Measurements from ENCODE around the gene YY1. TPM values are rescaled to one million over a fixed set of nuclear protein-coding genes. Genes with fewer than 3 reads are reported as not detected.

The YY1 gene
- total RNA-seq, 1 experiment from 2014 or later = 83.1 TPM

- no peak for ATAC-seq
- no peak for DNase-seq (ENCODE audit: low spot score)
- Mint-ChIP-seq H3K27me3 (ENCODE audit: low read depth) (no peaks in the 10 kb centered on the region; the same call in 1 of the 2 replicates), H3K36me3 (peaks cover 5% of the 10 kb centered on the region), H3K27ac (no peak overlapping the region), H3K4me1 (peaks cover 11% of the 10 kb centered on the region), H3K9me3 (peaks cover 6% of the 10 kb centered on the region), H3K4me3 (no peak overlapping the region)
- CTCF ChIA-PET = no interaction called here
- TF ChIP-seq, protein P1, sequence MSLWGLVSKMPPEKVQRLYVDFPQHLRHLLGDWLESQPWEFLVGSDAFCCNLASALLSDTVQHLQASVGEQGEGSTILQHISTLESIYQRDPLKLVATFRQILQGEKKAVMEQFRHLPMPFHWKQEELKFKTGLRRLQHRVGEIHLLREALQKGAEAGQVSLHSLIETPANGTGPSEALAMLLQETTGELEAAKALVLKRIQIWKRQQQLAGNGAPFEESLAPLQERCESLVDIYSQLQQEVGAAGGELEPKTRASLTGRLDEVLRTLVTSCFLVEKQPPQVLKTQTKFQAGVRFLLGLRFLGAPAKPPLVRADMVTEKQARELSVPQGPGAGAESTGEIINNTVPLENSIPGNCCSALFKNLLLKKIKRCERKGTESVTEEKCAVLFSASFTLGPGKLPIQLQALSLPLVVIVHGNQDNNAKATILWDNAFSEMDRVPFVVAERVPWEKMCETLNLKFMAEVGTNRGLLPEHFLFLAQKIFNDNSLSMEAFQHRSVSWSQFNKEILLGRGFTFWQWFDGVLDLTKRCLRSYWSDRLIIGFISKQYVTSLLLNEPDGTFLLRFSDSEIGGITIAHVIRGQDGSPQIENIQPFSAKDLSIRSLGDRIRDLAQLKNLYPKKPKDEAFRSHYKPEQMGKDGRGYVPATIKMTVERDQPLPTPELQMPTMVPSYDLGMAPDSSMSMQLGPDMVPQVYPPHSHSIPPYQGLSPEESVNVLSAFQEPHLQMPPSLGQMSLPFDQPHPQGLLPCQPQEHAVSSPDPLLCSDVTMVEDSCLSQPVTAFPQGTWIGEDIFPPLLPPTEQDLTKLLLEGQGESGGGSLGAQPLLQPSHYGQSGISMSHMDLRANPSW (CRISPR knock-in tag; conservative IDR thresholded peaks at IDR 0.05; ENCODE audit: low read depth) = no peak
- TF ChIP-seq FOXP1 (CRISPR knock-in tag; IDR thresholded peaks at IDR 0.05; ENCODE audit: borderline replicate concordance) (no peak), FOXP4 (CRISPR knock-in tag; IDR thresholded peaks at IDR 0.05) (no peak), NR3C1 (CRISPR knock-in tag; conservative IDR thresholded peaks at IDR 0.05; ENCODE audit: low read depth) (no peak), ARID4B (CRISPR knock-in tag; IDR thresholded peaks at IDR 0.05; ENCODE audit: borderline replicate concordance) (no peak), SOX15 (CRISPR knock-in tag; IDR thresholded peaks at IDR 0.05) (no peak), IRF1 (CRISPR knock-in tag; IDR thresholded peaks at IDR 0.05) (no peak), HMGA2 (CRISPR knock-in tag; IDR thresholded peaks at IDR 0.05) (no peak), CREM (CRISPR knock-in tag; IDR thresholded peaks at IDR 0.05) (no peak), ZNF263 (CRISPR knock-in tag; IDR thresholded peaks at IDR 0.05; ENCODE audit: low read depth) (no peak), IRF2 (CRISPR knock-in tag; IDR thresholded peaks at IDR 0.05; ENCODE audit: borderline replicate concordance, low read depth) (no peak), SP1 (CRISPR knock-in tag; conservative IDR thresholded peaks at IDR 0.05) (no peak), FOXJ3 (CRISPR knock-in tag; IDR thresholded peaks at IDR 0.05; ENCODE audit: borderline replicate concordance) (no peak)
- POLR2A ChIA-PET = no interaction called here
Measured at GRCh38 chr14:100190126-100190525, 48.8 kb upstream of the YY1 start.

DNA sequence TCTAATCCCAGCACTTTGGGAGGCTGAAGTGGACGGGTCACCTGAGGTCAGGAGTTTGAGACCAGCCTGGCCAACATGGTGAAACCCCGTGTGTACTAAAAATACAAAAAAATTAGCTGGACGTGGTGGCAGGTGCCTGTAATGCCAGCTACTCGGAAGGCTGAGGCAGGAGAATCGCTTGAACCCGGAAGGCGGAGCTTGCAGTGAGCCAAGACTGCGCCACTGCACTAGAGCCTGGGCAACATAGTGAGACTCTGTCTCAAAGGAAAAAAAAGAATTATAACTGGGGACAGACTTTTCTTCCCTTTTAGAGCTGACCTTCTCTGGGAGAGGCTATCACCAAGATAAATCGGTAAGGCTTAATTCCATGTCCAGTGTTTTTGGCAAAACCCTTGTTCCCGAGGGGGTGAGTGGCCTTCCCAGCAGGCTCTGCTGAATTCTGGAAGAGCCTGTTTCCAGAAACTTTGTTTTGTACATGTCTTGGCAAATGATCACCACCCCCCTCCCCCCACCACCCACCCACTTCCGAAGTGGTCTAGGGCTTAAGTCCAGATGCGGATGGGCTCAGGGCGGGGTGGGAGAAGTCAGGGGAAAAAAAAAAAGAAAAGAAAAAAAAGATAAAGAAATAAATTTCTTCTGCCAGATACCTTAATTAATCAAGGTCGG is 47.2 kb upstream of the YY1 start:
- peaks cover 3% of the 10 kb centered on the region; the same call in 1 of the 2 replicates for H3K27me3 Mint-ChIP-seq (ENCODE audit: low read depth)
- no peak overlapping the region for H3K4me3 Mint-ChIP-seq
- peaks cover 6% of the 10 kb centered on the region for H3K9me3 Mint-ChIP-seq
- no peak overlapping the region for H3K27ac Mint-ChIP-seq
- ChIA-PET CTCF (interaction anchor here (1.1 to 4.3 kb wide), 15 partner anchors 13 to 731 kb away, joined by 3 to 67 read pairs (median 9); partner anchors contain the start of gene DEGS2), POLR2A (no interaction called here)
- H3K4me1 Mint-ChIP-seq = peaks cover 11% of the 10 kb centered on the region
- peaks cover 5% of the 10 kb centered on the region for H3K36me3 Mint-ChIP-seq
- no peak for DNase-seq (ENCODE audit: low spot score)
- ATAC-seq = no peak
- TF ChIP-seq FOXJ3 (CRISPR knock-in tag; IDR thresholded peaks at IDR 0.05; ENCODE audit: borderline replicate concordance) (no peak), NFATC4 (CRISPR knock-in tag; IDR thresholded peaks at IDR 0.05) (no peak), PRRX2 (CRISPR knock-in tag; IDR thresholded peaks at IDR 0.05) (no peak), NR1H2 (CRISPR knock-in tag; IDR thresholded peaks at IDR 0.05) (no peak), ZNF232 (CRISPR knock-in tag; IDR thresholded peaks at IDR 0.05) (no peak), ZNF423 (CRISPR knock-in tag; IDR thresholded peaks at IDR 0.05) (no peak), CDX4 (CRISPR knock-in tag; IDR thresholded peaks at IDR 0.05; ENCODE audit: borderline replicate concordance) (no peak), ZNF138 (CRISPR knock-in tag; conservative IDR thresholded peaks at IDR 0.05) (no peak)
- TF ChIP-seq, protein P1 (CRISPR knock-in tag; conservative IDR thresholded peaks at IDR 0.05; ENCODE audit: low read depth) = no peak
- TF ChIP-seq, protein P2, sequence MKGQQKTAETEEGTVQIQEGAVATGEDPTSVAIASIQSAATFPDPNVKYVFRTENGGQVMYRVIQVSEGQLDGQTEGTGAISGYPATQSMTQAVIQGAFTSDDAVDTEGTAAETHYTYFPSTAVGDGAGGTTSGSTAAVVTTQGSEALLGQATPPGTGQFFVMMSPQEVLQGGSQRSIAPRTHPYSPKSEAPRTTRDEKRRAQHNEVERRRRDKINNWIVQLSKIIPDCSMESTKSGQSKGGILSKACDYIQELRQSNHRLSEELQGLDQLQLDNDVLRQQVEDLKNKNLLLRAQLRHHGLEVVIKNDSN (CRISPR knock-in tag; IDR thresholded peaks at IDR 0.05) = no peak
